Measurements from ENCODE around the gene PDE4A. TPM values are rescaled to one million over a fixed set of nuclear protein-coding genes. Genes with fewer than 3 reads are reported as not detected.
"Not testable (repeated sequence)": the region's sequence is repeated elsewhere in the genome, so short reads cannot be mapped to it uniquely, and the experiment has no call there.

The PDE4A gene
- total and polyA plus RNA-seq, 8 donors = 5.0 to 12.6 (median 9.3) TPM

DNA sequence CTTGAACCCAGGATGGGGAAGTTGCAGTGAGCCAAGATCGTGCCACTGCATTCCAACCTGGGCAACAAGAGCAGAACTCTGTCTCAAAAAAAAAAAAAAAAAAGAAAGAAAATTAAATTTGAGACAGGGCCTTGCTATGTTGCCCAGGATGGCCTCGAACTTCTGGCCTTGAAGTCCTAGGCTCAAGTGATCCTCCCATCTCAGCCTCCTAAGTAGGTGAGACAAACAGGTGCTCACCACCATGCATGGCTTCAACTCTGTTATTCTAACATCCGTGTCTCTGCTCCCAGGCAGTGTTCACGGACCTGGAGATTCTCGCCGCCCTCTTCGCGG, 40.3 kb downstream of the PDE4A start:
- no peak for FAIRE-seq
- intact Hi-C loops (cut with DNase I) = no loop called here
- Histone ChIP-seq H3K36me3 (peaks cover 0 to 4% (median 0%) of the 10 kb centered on the region in 3 donors), H3K9me3 (no peaks in the 10 kb centered on the region), H3K4me3 (no peak overlapping the region), H3K4me1 (no peaks in the 10 kb centered on the region), H3K27ac (no peak overlapping the region), H3K27me3 (no peaks in the 10 kb centered on the region)
- ATAC-seq = no peak
- TF ChIP-seq, protein P1, sequence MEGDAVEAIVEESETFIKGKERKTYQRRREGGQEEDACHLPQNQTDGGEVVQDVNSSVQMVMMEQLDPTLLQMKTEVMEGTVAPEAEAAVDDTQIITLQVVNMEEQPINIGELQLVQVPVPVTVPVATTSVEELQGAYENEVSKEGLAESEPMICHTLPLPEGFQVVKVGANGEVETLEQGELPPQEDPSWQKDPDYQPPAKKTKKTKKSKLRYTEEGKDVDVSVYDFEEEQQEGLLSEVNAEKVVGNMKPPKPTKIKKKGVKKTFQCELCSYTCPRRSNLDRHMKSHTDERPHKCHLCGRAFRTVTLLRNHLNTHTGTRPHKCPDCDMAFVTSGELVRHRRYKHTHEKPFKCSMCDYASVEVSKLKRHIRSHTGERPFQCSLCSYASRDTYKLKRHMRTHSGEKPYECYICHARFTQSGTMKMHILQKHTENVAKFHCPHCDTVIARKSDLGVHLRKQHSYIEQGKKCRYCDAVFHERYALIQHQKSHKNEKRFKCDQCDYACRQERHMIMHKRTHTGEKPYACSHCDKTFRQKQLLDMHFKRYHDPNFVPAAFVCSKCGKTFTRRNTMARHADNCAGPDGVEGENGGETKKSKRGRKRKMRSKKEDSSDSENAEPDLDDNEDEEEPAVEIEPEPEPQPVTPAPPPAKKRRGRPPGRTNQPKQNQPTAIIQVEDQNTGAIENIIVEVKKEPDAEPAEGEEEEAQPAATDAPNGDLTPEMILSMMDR (IDR thresholded peaks at IDR 0.05) = no peak
- WGBS, 2 donors = 64 to 65% methylated on average over 8 of the region's 8 CpGs
- no peak for DNase-seq

DNA sequence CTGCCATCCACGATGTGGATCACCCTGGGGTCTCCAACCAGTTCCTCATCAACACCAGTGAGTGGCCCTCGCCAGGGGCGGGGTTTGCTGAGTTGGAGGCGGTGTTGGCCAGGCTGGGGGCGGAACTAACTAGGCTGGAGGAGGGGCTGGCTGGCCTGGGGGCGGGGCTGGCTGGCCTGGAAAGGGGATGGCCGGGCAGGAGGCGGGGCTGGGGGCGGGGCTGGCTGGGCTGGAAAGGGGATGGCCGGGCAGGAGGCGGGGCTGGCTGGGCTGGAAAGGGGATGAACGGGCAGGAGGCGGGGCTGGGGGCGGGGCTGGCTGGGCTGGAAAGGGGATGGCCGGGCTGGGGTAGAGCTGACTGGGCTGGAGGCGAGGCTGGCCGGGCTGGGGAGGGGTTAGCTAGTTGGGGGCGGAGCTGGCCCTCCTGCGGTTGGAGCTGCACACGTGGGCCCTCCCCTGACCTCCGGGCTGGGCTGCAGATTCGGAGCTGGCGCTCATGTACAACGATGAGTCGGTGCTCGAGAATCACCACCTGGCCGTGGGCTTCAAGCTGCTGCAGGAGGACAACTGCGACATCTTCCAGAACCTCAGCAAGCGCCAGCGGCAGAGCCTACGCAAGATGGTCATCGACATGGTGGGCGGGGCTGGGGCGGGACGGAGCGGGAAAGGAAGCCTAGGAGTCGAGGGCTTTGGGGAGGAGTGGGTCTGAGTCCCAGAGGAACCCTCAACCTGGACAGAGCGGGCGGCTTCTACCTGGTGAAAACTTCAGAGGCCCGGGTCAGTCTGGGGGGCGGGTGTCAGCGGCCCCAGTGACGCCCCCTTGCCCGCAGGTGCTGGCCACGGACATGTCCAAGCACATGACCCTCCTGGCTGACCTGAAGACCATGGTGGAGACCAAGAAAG, 41.0 kb downstream of the PDE4A start:
- intact Hi-C loops (cut with DNase I) = no loop called here
- H3K4me3 ChIP-seq = peak overlapping the region in 1 of 4 donors; percentile 17
- no peak for FAIRE-seq

DNA sequence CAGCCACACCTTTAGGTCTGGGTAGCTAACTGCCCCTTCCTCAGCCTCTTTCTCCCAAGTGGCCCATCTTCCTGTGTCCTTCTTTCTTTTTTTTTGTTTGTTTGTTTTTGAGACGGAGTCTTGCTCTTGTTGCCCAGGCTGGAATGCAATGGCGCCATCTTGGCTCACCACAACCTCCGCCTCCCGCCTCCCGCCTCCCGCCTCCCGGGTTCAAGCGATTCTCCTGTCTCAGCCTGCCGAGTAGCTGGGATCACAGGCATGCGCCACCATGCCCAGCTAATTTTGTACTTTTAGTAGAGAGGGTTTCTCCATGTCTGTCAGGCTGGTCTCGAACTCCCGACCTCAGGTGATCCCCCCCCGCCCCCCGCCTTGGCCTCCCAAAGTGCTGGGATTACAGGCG, 41.7 kb downstream of the PDE4A start:
- H3K4me1 ChIP-seq; H3K27me3 ChIP-seq; FAIRE-seq; H3K9me3 ChIP-seq; DNase-seq; ATAC-seq; H3K27ac ChIP-seq; intact Hi-C loops (cut with DNase I); H3K4me3 ChIP-seq: not testable (repeated sequence)
- H3K36me3 ChIP-seq = peaks cover 0 to 11% (median 0%) of the 10 kb centered on the region in 3 donors
- 92 to 96% methylated on average over 15 of the region's 15 CpGs for WGBS, 2 donors

More for the DNA sequence above, 41.0 kb downstream of the PDE4A start:
- peak; percentile 88 to 95 (median 91) for DNase-seq
- ATAC-seq = peak; percentile 86 to 96 (median 94)
- Histone ChIP-seq H3K9me3 (no peaks in the 10 kb centered on the region), H3K36me3 (peaks cover 0 to 4% (median 0%) of the 10 kb centered on the region in 3 donors), H3K4me1 (no peaks in the 10 kb centered on the region), H3K27me3 (no peaks in the 10 kb centered on the region), H3K27ac (no peak overlapping the region)
- TF ChIP-seq, protein P1 (IDR thresholded peaks at IDR 0.05) = no peak
- 31 to 42% methylated on average over 35 to 45 of the region's 45 CpGs for WGBS, 2 donors

DNA sequence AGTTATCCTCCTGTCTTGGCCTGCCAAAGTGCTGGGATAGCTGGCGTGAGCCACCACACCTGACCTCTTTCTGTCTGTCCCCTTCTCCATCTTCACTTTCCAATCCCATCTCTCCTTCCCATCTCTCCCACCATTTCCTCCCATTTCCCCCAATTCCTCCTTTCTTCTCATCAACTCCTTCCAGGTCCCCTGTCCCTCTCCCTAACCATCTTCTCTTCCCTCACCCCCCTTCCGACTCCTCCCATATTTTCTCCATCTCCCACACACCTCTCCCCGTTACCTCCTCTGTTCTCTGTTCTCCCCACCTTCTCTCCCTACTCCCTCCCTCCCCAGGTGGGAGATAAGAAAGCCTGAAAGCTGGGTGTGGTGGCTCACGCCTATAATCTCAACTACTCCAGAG, 42.2 kb downstream of the PDE4A start:
- intact Hi-C loops (cut with DNase I) = no loop called here
- ATAC-seq (no peak), FAIRE-seq (no peak), DNase-seq (no peak)
- no peak overlapping the region for H3K27ac ChIP-seq
- TF ChIP-seq, protein P1 (IDR thresholded peaks at IDR 0.05) = no peak
- 80 to 84% methylated on average over 4 of the region's 4 CpGs for WGBS, 2 donors
- no peaks in the 10 kb centered on the region for H3K9me3 ChIP-seq
- no peaks in the 10 kb centered on the region for H3K4me1 ChIP-seq
- no peaks in the 10 kb centered on the region for H3K27me3 ChIP-seq
- peaks cover 0 to 15% (median 0%) of the 10 kb centered on the region in 3 donors for H3K36me3 ChIP-seq
- no peak overlapping the region for H3K4me3 ChIP-seq

DNA sequence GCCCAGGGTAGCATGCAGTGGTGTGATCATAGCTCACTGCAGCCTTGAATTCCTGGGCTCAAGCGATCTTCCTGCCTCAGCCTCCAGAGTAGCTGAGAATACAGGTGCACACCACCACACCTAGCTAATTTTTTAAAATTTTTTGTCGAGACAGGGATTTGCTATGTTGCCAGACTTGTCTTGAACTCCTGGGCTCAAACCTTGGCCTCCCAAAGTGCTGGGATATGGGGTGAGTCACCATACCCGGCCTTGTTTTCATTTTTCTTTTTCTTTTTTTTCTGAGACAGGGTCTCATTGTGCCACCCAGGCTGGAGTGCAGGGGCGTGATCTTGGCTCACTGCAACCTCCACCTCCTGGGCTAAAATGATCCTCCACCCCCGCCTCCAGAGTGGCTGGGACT, 44.1 kb downstream of the PDE4A start:
- H3K36me3 ChIP-seq = peaks cover 0 to 15% (median 0%) of the 10 kb centered on the region in 3 donors
- H3K4me1 ChIP-seq = no peaks in the 10 kb centered on the region
- TF ChIP-seq, protein P1 (IDR thresholded peaks at IDR 0.05) = no peak
- FAIRE-seq = no peak
- intact Hi-C loops (cut with DNase I) = no loop called here
- no peak overlapping the region for H3K27ac ChIP-seq
- H3K9me3 ChIP-seq = no peaks in the 10 kb centered on the region
- no peak overlapping the region for H3K4me3 ChIP-seq
- no peaks in the 10 kb centered on the region for H3K27me3 ChIP-seq
- WGBS, 2 donors = 78 to 88% methylated on average over 5 of the region's 5 CpGs
- ATAC-seq = no peak
- no peak for DNase-seq

All from pancreas (tissue), 10 donors.